SKM-1 (cell line): ENCODE results near the gene MPDZ.

Source experiments
- DNase-seq: peaks from one replicate; lab custom pipeline; 2025; ENCODE audit not compliant: unreplicated experiment; lab: John Stamatoyannopoulos, UW

The MPDZ gene

GRCh38 chr9:13279284-13280141 is at the start of gene MPDZ:
Gene MPDZ (minus strand): TSS chr9:13279692. CDS start chr9:13250315, 29,377 bp downstream.
- DNase-seq: peak; percentile 13

- no peak for DNase-seq
These were observed 45.5 kb upstream of the MPDZ start for GRCh38 chr9:13324988-13325387.

GRCh38 chr9:13322828-13323550 is 43.5 kb upstream of the MPDZ start:
- DNase-seq: no peak

GRCh38 chr9:13318027-13318426 is 38.5 kb upstream of the MPDZ start:
- no peak for DNase-seq

GRCh38 chr9:13296972-13297371 is 17.5 kb upstream of the MPDZ start:
- DNase-seq: no peak

GRCh38 chr9:13295556-13295955 is 16.1 kb upstream of the MPDZ start:
- no peak for DNase-seq

- DNase-seq: no peak
These were observed 13.3 kb upstream of the MPDZ start for GRCh38 chr9:13292782-13293181.

- DNase-seq: no peak
These were observed 12.7 kb upstream of the MPDZ start for GRCh38 chr9:13292158-13292557.

- DNase-seq: no peak
These were observed 12.2 kb upstream of the MPDZ start for GRCh38 chr9:13291718-13292117.

- no peak for DNase-seq
These were observed 4.5 kb upstream of the MPDZ start for GRCh38 chr9:13284011-13284410.

- DNase-seq: no peak
These were observed 3.5 kb upstream of the MPDZ start for GRCh38 chr9:13282998-13283397.

GRCh38 chr9:13281356-13282016 is 2.0 kb upstream of the MPDZ start:
- no peak for DNase-seq

- no peak for DNase-seq
These were observed 885 bp downstream of the MPDZ start for GRCh38 chr9:13278368-13279246.

GRCh38 chr9:13278023-13278367 is 1.5 kb downstream of the MPDZ start:
- DNase-seq: no peak

- no peak for DNase-seq
These were observed 4.4 kb downstream of the MPDZ start for GRCh38 chr9:13274886-13275641.

GRCh38 chr9:13270734-13271133 is 8.8 kb downstream of the MPDZ start:
- DNase-seq: no peak

- DNase-seq: no peak
These were observed 9.7 kb downstream of the MPDZ start for GRCh38 chr9:13269589-13270452.

GRCh38 chr9:13268469-13268868 is 11.0 kb downstream of the MPDZ start:
- no peak for DNase-seq

- no peak for DNase-seq
These were observed 11.7 kb downstream of the MPDZ start for GRCh38 chr9:13267743-13268142.
